A549 (cell line): Measurements from ENCODE around the gene KCNE3. TPM values are rescaled to one million over a fixed set of nuclear protein-coding genes. Genes with fewer than 3 reads are reported as not detected.

ENCODE experiments used
- ATAC-seq, 2 experiments: fragments of 200-7000 bp in 1 of 2; fragments of >200 bp in 1 of 2; cut with Nextera tagmentation in 1 of 2; cut with Tn5 transposase in 1 of 2; 3 replicates each; pipeline versions ENCODE4 v1.8.0 to v1.9.1; 2018 to 2020; ENCODE audit warnings: mild to moderate bottlenecking in 1 of 2, moderate library complexity in 1 of 2
- CTCF ChIA-PET: fragments of 300-600 bp; sonication (Branson Sonifier 250); formaldehyde crosslinking; extraction: SDS; loops from one replicate; lab custom pipeline; 2021; ENCODE audit warnings: antibody characterized with exemption, inconsistent platforms; lab: Yijun Ruan, JAX
- POLR2A ChIA-PET: fragments of 350-600 bp; formaldehyde crosslinking; extraction: SDS; loops from one replicate; lab custom pipeline; 2021; ENCODE audit warnings: antibody characterized with exemption, inconsistent platforms; lab: Yijun Ruan, JAX
- DNase-seq, 2 experiments: peaks; one replicate each; pipeline versions ENCODE4 v3.0.0 to v3.0.0-alpha.2; 2011 to 2016; ENCODE audit warnings: low read depth in 1 of 2, low spot score in 1 of 2
- FAIRE-seq: peaks from 2 replicates; lab custom pipeline; 2011; peaks lifted over from hg19 to GRCh38; lab: Jason Lieb, UNC
- H3K27ac ChIP-seq, 2 experiments: fragments of >200 bp; sonication (Bioruptor Twin); formaldehyde crosslinking; 3 replicates each; pipeline ENCODE4 v1.5.1; 2016 to 2017
- H3K4me1 ChIP-seq: fragments of >200 bp; sonication (Bioruptor Twin); formaldehyde crosslinking; 3 replicates; pipeline ENCODE4 v1.6.1; 2016
- H3K4me2 ChIP-seq: fragments of >200 bp; sonication (Bioruptor Twin); formaldehyde crosslinking; 3 replicates; pipeline ENCODE4 v1.6.1; 2016
- H3K4me3 ChIP-seq: fragments of >200 bp; sonication (Bioruptor Twin); formaldehyde crosslinking; 3 replicates; pipeline ENCODE4 v1.5.1; 2016
- H3K9me3 ChIP-seq: fragments of >200 bp; sonication (Bioruptor Twin); formaldehyde crosslinking; 3 replicates; pipeline ENCODE4 v1.6.1; 2016
- CBX8 ChIP-seq: fragments of 200-600 bp; sonication (generic); IDR thresholded peaks from 2 replicates; pipeline ENCODE4 v1.6.1; 2016
- CHD4 ChIP-seq: fragments of 200-600 bp; sonication (generic); IDR thresholded peaks from 2 replicates; pipeline ENCODE4 v1.6.1; 2016; ENCODE audit warnings: antibody characterized with exemption, mild to moderate bottlenecking, borderline replicate concordance
- EP300 ChIP-seq, 2 experiments: fragments of >200 bp; sonication (Bioruptor Twin); formaldehyde crosslinking; IDR thresholded peaks; 2 replicates in 1 of 2; 3 replicates in 1 of 2; pipeline ENCODE4 v1.6.1; 2016 to 2017
- FOSB ChIP-seq: fragments of 250-450 bp; sonication (Bioruptor Pico); IDR thresholded peaks from 2 replicates; pipeline ENCODE4 v1.5.0; 2020; ENCODE audit warnings: mild to moderate bottlenecking, moderate library complexity
- FOXS1 ChIP-seq: fragments of 250-450 bp; sonication (Bioruptor Pico); IDR thresholded peaks from 2 replicates; pipeline ENCODE4 v1.5.0; 2020; ENCODE audit warnings: mild to moderate bottlenecking, moderate library complexity
- HEYL ChIP-seq: fragments of 250-450 bp; sonication (Bioruptor Pico); IDR thresholded peaks from 2 replicates; pipeline ENCODE4 v1.8.0; 2021; ENCODE audit warnings: mild to moderate bottlenecking, moderate library complexity
- MYC ChIP-seq: IDR thresholded peaks from 2 replicates; pipeline ENCODE4 v1.6.1; 2012; ENCODE audit warnings: mild to moderate bottlenecking, inconsistent platforms, low read length, improper control_type of control experiment, borderline replicate concordance
- POLR2A ChIP-seq: IDR thresholded peaks from 2 replicates; pipeline ENCODE4 v1.6.1; 2012; ENCODE audit warnings: mild to moderate bottlenecking, low read length
- RAD21 ChIP-seq, 2 experiments: fragments of >200 bp in 1 of 2; sonication (Bioruptor Twin) in 1 of 2; formaldehyde crosslinking in 1 of 2; IDR thresholded peaks in 1 of 2; conservative IDR thresholded peaks in 1 of 2; 2 replicates in 1 of 2; 3 replicates in 1 of 2; pipeline ENCODE4 v1.6.1; 2012 to 2018; ENCODE audit warnings: inconsistent platforms in 1 of 2
- RCOR1 ChIP-seq: fragments of 150-350 bp; IDR thresholded peaks from 2 replicates; pipeline ENCODE4 v1.6.1; 2014; ENCODE audit warnings: antibody characterized with exemption, low read length, low read depth
- SMC3 ChIP-seq: fragments of >200 bp; sonication (Bioruptor Twin); formaldehyde crosslinking; IDR thresholded peaks from 3 replicates; pipeline ENCODE4 v1.6.1; 2018; ENCODE audit warnings: inconsistent platforms
- WGBS: methylation state at CpG from one replicate; pipeline ENCODE4 v1.1.6; 2017; ENCODE audit errors: missing lambda C conversion rate; 5-methylcytosine and 5-hydroxymethylcytosine counted together
- polyA plus RNA-seq, 4 experiments: library from polyadenylated mRNA; depleted of rRNA in 3 of 4; stranded (reverse); fragments of >200 nt; fragmentation: RNase III in 1 of 4; extraction: RNeasy Plus Mini Kit Qiagen cat#74134 plus additional on column Dnase treatment in 1 of 4; gene quantifications; 2 replicates in 3 of 4; 3 replicates in 1 of 4; pipeline ENCODE4 v1.2.3, GENCODE V29; 2011 to 2017
- TF ChIP-seq, protein P1 (sequence below): fragments of 250-450 bp; sonication (Bioruptor Pico); IDR thresholded peaks from 2 replicates; pipeline ENCODE4 v1.5.0; 2020; ENCODE audit warnings: low read depth, mild to moderate bottlenecking, moderate library complexity
- TF ChIP-seq, protein P2 (sequence below): IDR thresholded peaks from 2 replicates; pipeline ENCODE4 v1.6.1; 2012; ENCODE audit warnings: low read depth, borderline replicate concordance
- TF ChIP-seq, protein P3 (sequence below): fragments of 250-450 bp; sonication (Bioruptor Pico); IDR thresholded peaks from 2 replicates; pipeline ENCODE4 v1.5.0; 2021; ENCODE audit warnings: mild to moderate bottlenecking, moderate library complexity, borderline replicate concordance
- TF ChIP-seq, protein P4 (sequence below): fragments of >200 bp; sonication (Bioruptor Twin); formaldehyde crosslinking; IDR thresholded peaks from 3 replicates; pipeline ENCODE4 v1.5.1; 2016

The KCNE3 gene
- polyA plus RNA-seq, 2 of the 4 experiments (the other 2 are of a cell fraction): 0.23 to 0.56 TPM

DNA sequence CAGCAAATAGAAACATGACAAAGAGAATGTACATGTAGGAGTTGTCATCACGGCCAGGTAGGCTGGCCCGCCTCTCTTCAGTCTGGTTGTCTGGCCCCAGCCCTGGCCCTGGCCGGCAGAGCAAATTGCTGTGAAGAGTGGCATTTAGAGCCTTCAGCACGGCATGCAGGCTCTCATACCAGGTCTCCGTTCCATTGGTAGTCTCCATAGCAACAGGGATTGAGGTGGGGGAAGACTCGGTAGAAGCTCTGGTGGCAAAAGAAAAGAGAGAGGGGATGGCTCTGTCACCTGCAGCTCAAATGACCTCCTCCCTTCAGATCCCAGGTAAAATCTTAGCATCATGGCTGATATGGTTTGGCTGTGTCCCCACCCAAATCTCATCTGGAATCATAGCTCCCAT, 10.0 kb downstream of the KCNE3 start:
- 84% methylated on average over 6 of the region's 6 CpGs for WGBS
- H3K27ac ChIP-seq: no peak overlapping the region
- H3K4me3 ChIP-seq: no peak overlapping the region
- ATAC-seq: no peak
- H3K9me3 ChIP-seq: no peaks in the 10 kb centered on the region
- no peak for FAIRE-seq
- POLR2A ChIA-PET: no interaction called here
- no peak overlapping the region for H3K4me2 ChIP-seq
- CTCF ChIA-PET: interaction anchor here (1.6 to 2.0 kb wide), 3 partner anchors 13 to 202 kb away, joined by 7 to 11 read pairs (median 8); no protein-coding TSS in a partner anchor
- no peak for DNase-seq
- TF ChIP-seq RCOR1 (no peak), EP300 (IDR thresholded peaks at IDR 0.05) (no peak), FOSB (CRISPR knock-in tag) (no peak), FOXS1 (CRISPR knock-in tag) (no peak)
- TF ChIP-seq, protein P1, sequence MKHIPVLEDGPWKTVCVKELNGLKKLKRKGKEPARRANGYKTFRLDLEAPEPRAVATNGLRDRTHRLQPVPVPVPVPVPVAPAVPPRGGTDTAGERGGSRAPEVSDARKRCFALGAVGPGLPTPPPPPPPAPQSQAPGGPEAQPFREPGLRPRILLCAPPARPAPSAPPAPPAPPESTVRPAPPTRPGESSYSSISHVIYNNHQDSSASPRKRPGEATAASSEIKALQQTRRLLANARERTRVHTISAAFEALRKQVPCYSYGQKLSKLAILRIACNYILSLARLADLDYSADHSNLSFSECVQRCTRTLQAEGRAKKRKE (CRISPR knock-in tag): no peak
- TF ChIP-seq, protein P2, sequence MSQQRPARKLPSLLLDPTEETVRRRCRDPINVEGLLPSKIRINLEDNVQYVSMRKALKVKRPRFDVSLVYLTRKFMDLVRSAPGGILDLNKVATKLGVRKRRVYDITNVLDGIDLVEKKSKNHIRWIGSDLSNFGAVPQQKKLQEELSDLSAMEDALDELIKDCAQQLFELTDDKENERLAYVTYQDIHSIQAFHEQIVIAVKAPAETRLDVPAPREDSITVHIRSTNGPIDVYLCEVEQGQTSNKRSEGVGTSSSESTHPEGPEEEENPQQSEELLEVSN: no peak
- H3K4me1 ChIP-seq: peaks cover 23% of the 10 kb centered on the region

DNA sequence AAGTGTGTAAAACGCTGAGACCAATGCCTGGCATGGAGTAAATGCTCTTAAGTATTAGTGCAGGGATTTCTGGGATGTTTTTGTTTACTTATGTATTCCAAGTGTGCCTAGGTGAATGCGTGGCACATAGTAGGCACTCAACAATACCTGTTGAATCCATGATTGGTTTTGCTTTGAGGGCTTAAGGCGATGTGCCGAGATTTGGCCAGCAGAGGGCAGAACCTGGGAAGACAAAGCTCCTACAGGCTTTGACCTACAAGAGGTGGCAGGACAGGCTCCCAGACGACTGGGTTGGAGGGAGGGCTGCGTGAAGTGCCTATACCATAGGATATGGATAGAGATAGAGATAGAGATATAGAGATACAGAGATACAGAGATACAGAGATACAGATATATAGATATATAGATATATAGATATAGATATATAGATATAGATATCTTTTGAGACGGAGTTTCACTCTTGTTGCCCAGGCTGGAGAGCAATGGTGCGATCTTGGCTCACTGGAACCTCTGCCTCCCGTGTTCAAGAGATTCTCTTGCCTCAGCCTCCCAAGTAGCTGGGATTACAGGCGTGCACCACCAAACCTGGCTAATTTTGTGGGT, 13.9 kb downstream of the KCNE3 start:
- DNase-seq: peak; percentile 74 to 79
- TF ChIP-seq, protein P3, sequence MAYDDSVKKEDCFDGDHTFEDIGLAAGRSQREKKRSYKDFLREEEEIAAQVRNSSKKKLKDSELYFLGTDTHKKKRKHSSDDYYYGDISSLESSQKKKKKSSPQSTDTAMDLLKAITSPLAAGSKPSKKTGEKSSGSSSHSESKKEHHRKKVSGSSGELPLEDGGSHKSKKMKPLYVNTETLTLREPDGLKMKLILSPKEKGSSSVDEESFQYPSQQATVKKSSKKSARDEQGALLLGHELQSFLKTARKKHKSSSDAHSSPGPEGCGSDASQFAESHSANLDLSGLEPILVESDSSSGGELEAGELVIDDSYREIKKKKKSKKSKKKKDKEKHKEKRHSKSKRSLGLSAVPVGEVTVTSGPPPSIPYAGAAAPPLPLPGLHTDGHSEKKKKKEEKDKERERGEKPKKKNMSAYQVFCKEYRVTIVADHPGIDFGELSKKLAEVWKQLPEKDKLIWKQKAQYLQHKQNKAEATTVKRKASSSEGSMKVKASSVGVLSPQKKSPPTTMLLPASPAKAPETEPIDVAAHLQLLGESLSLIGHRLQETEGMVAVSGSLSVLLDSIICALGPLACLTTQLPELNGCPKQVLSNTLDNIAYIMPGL: no peak
- TF ChIP-seq, protein P4, sequence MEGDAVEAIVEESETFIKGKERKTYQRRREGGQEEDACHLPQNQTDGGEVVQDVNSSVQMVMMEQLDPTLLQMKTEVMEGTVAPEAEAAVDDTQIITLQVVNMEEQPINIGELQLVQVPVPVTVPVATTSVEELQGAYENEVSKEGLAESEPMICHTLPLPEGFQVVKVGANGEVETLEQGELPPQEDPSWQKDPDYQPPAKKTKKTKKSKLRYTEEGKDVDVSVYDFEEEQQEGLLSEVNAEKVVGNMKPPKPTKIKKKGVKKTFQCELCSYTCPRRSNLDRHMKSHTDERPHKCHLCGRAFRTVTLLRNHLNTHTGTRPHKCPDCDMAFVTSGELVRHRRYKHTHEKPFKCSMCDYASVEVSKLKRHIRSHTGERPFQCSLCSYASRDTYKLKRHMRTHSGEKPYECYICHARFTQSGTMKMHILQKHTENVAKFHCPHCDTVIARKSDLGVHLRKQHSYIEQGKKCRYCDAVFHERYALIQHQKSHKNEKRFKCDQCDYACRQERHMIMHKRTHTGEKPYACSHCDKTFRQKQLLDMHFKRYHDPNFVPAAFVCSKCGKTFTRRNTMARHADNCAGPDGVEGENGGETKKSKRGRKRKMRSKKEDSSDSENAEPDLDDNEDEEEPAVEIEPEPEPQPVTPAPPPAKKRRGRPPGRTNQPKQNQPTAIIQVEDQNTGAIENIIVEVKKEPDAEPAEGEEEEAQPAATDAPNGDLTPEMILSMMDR: peak; percentile 77
- peak; percentile 91 for TF ChIP-seq SMC3
- peak; percentile 82 to 88 for TF ChIP-seq RAD21 (conservative IDR thresholded peaks at IDR 0.05 in 1 of 2, IDR thresholded peaks at IDR 0.05 in 1 of 2)
- Histone ChIP-seq H3K4me3 (no peak overlapping the region), H3K4me1 (peaks cover 12% of the 10 kb centered on the region), H3K4me2 (no peak overlapping the region), H3K27ac (no peak overlapping the region), H3K9me3 (no peaks in the 10 kb centered on the region)
- ATAC-seq: peak; percentile 67 to 83; a peak in 4 of 6 replicates
- CTCF ChIA-PET: interaction anchor here (0.5 to 19.2 kb wide), 68 partner anchors 9 to 795 kb away, joined by 3 to 387 read pairs (median 4); partner anchors contain the start of genes KCNE3, LIPT2 and POLD3
- POLR2A ChIA-PET: interaction anchor here (2.6 kb wide), 1 partner anchor 40 kb away, joined by 20 read pairs; the partner anchor contains the start of gene LIPT2
- WGBS: 22% methylated on average over 10 of the region's 10 CpGs
- FAIRE-seq: no peak

DNA sequence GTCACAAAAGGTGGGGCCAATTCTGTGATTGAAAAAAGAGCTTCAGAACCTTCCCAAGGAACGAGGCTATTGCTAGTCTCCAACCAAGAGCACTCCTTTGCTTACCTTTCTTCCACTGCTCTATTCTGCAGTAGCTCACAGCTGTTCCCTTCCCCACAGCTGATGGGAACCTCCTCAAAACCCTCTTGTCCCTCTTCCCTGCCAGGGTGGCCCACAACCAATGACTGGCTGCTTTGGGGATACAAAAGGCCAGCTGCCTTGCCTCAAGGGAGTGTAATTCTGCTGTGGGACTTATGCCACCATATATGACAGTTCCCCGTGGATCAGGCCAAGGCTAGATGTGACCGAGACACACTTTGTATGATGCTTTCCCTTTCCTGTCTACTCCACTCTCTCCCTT, 15.0 kb downstream of the KCNE3 start:
- 39% methylated on average over 3 of the region's 3 CpGs for WGBS
- TF ChIP-seq MYC (no peak), CHD4 (no peak), CBX8 (no peak), RCOR1 (no peak), HEYL (CRISPR knock-in tag) (no peak), POLR2A (no peak)
- TF ChIP-seq, all 56 proteins: peak for 0
- no peak for ATAC-seq
- no peak for DNase-seq
- ChIA-PET POLR2A (interaction anchor here (2.6 kb wide), 1 partner anchor 41 kb away, joined by 20 read pairs; the partner anchor contains the start of gene LIPT2), CTCF (interaction anchor here (0.6 to 19.2 kb wide), 38 partner anchors 8 to 796 kb away, joined by 3 to 387 read pairs (median 6); partner anchors contain the start of genes KCNE3 and LIPT2)
- H3K4me3 ChIP-seq: no peak overlapping the region
- no peaks in the 10 kb centered on the region for H3K9me3 ChIP-seq
- no peak for FAIRE-seq
- peaks cover 12% of the 10 kb centered on the region for H3K4me1 ChIP-seq
- H3K4me2 ChIP-seq: no peak overlapping the region
- no peak overlapping the region for H3K27ac ChIP-seq
